Fibroblast of pulmonary artery (primary cell): ENCODE measurements around the gene NKX2-4.

Experiments
- DNase-seq: peaks from one replicate; pipeline ENCODE4 v3.0.0-alpha.2; 2010; ENCODE audit warnings: low read depth
- H3K4me3 ChIP-seq: replicated peaks from 2 replicates; pipeline ENCODE4 v1.5.1; 2011; ENCODE audit warnings: low read depth, mild to moderate bottlenecking, control low read depth, low read length, moderate library complexity
- TF ChIP-seq, protein P1 (sequence below): IDR thresholded peaks from 2 replicates; pipeline ENCODE4 v1.5.1; 2011; ENCODE audit warnings: mild to moderate bottlenecking, control low read depth, low read length, inconsistent platforms; ENCODE audit errors: missing control alignments

Gene NKX2-4

GRCh38 chr20:21364413-21364812, 32.9 kb downstream of the NKX2-4 start:
- no peak overlapping the region for H3K4me3 ChIP-seq
- no peak for DNase-seq
- TF ChIP-seq, protein P1, sequence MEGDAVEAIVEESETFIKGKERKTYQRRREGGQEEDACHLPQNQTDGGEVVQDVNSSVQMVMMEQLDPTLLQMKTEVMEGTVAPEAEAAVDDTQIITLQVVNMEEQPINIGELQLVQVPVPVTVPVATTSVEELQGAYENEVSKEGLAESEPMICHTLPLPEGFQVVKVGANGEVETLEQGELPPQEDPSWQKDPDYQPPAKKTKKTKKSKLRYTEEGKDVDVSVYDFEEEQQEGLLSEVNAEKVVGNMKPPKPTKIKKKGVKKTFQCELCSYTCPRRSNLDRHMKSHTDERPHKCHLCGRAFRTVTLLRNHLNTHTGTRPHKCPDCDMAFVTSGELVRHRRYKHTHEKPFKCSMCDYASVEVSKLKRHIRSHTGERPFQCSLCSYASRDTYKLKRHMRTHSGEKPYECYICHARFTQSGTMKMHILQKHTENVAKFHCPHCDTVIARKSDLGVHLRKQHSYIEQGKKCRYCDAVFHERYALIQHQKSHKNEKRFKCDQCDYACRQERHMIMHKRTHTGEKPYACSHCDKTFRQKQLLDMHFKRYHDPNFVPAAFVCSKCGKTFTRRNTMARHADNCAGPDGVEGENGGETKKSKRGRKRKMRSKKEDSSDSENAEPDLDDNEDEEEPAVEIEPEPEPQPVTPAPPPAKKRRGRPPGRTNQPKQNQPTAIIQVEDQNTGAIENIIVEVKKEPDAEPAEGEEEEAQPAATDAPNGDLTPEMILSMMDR = no peak

DNA sequence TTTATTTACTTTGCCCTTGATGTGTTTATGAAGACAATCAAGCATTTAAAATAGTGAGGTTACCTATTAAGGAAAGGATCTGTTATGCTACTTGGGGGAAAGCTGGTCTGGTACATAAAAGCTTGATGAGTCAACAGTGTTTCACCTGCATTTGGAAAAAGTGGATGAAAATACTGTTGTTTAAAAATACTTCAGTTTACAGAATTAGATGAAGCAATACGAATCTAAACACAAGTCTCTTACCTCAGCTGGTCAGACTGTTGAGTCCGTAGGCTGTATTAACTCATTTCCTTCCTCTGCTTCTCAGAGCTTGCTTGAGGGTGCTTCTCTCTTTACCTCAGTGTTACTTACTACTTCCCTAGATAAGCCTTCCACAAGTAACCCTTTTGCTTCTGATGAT, 36.1 kb downstream of the NKX2-4 start:
- DNase-seq = peak; percentile 70
- H3K4me3 ChIP-seq = no peak overlapping the region
- TF ChIP-seq, protein P1 = no peak

DNA sequence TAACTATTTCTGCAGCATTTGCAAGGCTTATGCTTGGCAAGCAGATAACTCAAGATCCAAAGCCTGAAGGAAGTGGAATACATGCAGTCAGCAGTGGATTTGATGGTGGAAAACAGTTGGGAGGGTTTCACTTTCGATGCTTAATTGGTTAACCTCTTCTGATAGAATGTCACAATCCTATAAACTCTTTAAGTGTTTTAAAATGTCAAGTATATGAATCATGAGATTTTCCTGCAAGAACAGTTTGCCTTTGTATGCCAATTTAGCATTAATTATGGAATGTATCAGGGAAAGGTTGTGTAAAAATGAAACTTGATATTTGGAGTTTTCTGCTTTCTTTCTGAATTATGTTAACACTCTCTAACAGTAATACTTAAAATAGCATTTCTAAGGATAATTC, 36.6 kb downstream of the NKX2-4 start:
- H3K4me3 ChIP-seq = no peak overlapping the region
- TF ChIP-seq, protein P1 = no peak
- DNase-seq = no peak

GRCh38 chr20:21358737-21359136, 38.6 kb downstream of the NKX2-4 start:
- TF ChIP-seq, protein P1 = no peak
- no peak overlapping the region for H3K4me3 ChIP-seq
- no peak for DNase-seq

DNA sequence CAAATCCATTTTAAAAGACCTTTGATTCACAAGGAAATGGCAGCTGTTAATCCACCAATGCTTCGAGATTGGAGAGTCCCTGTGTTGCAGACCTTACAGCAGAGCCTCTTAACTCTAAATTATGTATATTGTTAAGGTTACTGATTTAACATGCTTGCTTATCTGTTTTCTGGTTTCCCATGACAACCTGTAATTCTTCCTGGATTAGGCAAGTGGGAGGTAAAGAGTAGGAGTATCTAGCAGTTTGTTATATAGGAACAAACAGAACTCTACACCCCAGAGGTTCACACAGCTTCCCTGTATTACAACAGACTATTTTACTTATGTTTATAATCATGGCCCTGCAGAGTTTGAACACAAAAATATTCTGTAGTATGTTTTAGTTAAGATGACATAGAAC, 39.5 kb downstream of the NKX2-4 start:
- peak; percentile 67 for DNase-seq
- H3K4me3 ChIP-seq = no peak overlapping the region
- TF ChIP-seq, protein P1 = no peak

DNA sequence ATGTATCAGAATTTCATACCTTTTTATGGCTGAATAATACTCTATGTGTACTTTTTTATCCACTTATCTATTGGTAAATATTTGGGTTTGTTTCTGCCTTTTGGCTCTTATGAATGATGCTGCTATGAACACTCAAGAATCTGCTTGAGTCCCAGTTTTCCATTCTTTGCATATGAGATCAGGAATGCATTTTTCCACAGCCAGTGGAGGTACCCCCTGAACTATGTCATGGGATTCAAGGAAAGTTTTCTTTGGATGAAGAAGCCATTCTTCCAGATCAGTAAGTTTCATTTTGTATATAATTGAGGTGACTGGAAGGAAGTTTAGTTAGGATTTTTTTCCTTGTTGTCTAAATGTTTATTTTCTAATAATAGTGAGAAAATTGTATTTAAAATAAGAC, 40.9 kb downstream of the NKX2-4 start:
- TF ChIP-seq, protein P1 = no peak
- DNase-seq = no peak
- no peak overlapping the region for H3K4me3 ChIP-seq

GRCh38 chr20:21355981-21356380, 41.3 kb downstream of the NKX2-4 start:
- DNase-seq = no peak
- no peak overlapping the region for H3K4me3 ChIP-seq
- TF ChIP-seq, protein P1 = no peak
